C4-2B (cell line): ENCODE results near the gene DNAH9.

Experiments
- CTCF ChIP-seq: fragments of 450-650 bp; conservative IDR thresholded peaks from 2 replicates; pipeline ENCODE4 v1.5.1; 2017; ENCODE audit warnings: mild to moderate bottlenecking
- ZFX ChIP-seq: fragments of 450-650 bp; IDR thresholded peaks from 2 replicates; pipeline ENCODE4 v1.6.1; 2017

GRCh38 chr17:11840831-11841230 is 242.6 kb downstream of the DNAH9 start:
- TF ChIP-seq CTCF (no peak), ZFX (no peak)
